ENCODE measurements around the gene WDR18.

Gene WDR18

GRCh38 chr19:945401-946252, 38.5 kb upstream of the WDR18 start:
- no peak for TF ChIP-seq POLR2AphosphoS5 (IDR thresholded peaks at IDR 0.05; ENCODE audit: low read depth, low read length)
- no peak for TF ChIP-seq REST (IDR thresholded peaks at IDR 0.05; ENCODE audit: insufficient read depth in 1 of 2, low read depth in 2 of 2, low read length in 2 of 2)
- no peak for TF ChIP-seq SIN3A (IDR thresholded peaks at IDR 0.05; ENCODE audit: borderline replicate concordance, insufficient read depth, low read length)
- TF ChIP-seq TAF1 (IDR thresholded peaks at IDR 0.05; ENCODE audit: borderline replicate concordance, insufficient read depth, low read length): no peak
- TF ChIP-seq FOXP2 (optimal IDR thresholded peaks at IDR 0.05; ENCODE audit: borderline replicate concordance, extremely low read depth, extremely low read length, insufficient read depth): no peak

GRCh38 chr19:947090-947706, 36.9 kb upstream of the WDR18 start:
- TF ChIP-seq REST (IDR thresholded peaks at IDR 0.05; ENCODE audit: insufficient read depth in 1 of 2, low read depth in 2 of 2, low read length in 2 of 2) (no peak), FOXP2 (optimal IDR thresholded peaks at IDR 0.05; ENCODE audit: borderline replicate concordance, extremely low read depth, extremely low read length, insufficient read depth) (no peak), TAF1 (IDR thresholded peaks at IDR 0.05; ENCODE audit: borderline replicate concordance, insufficient read depth, low read length) (no peak), POLR2AphosphoS5 (IDR thresholded peaks at IDR 0.05; ENCODE audit: low read depth, low read length) (no peak), SIN3A (IDR thresholded peaks at IDR 0.05; ENCODE audit: borderline replicate concordance, insufficient read depth, low read length) (no peak)

GRCh38 chr19:947707-948539, 36.2 kb upstream of the WDR18 start:
- TF ChIP-seq TAF1 (IDR thresholded peaks at IDR 0.05; ENCODE audit: borderline replicate concordance, insufficient read depth, low read length) (no peak), FOXP2 (optimal IDR thresholded peaks at IDR 0.05; ENCODE audit: borderline replicate concordance, extremely low read depth, extremely low read length, insufficient read depth) (no peak), SIN3A (IDR thresholded peaks at IDR 0.05; ENCODE audit: borderline replicate concordance, insufficient read depth, low read length) (no peak), POLR2AphosphoS5 (IDR thresholded peaks at IDR 0.05; ENCODE audit: low read depth, low read length) (no peak), REST (IDR thresholded peaks at IDR 0.05; ENCODE audit: insufficient read depth in 1 of 2, low read depth in 2 of 2, low read length in 2 of 2) (no peak)

- TF ChIP-seq REST (IDR thresholded peaks at IDR 0.05; ENCODE audit: insufficient read depth in 1 of 2, low read depth in 2 of 2, low read length in 2 of 2): no peak
- no peak for TF ChIP-seq SIN3A (IDR thresholded peaks at IDR 0.05; ENCODE audit: borderline replicate concordance, insufficient read depth, low read length)
- TF ChIP-seq TAF1 (IDR thresholded peaks at IDR 0.05; ENCODE audit: borderline replicate concordance, insufficient read depth, low read length): no peak
- TF ChIP-seq FOXP2 (optimal IDR thresholded peaks at IDR 0.05; ENCODE audit: borderline replicate concordance, extremely low read depth, extremely low read length, insufficient read depth): no peak
- no peak for TF ChIP-seq POLR2AphosphoS5 (IDR thresholded peaks at IDR 0.05; ENCODE audit: low read depth, low read length)
These were observed 35.2 kb upstream of the WDR18 start for GRCh38 chr19:948842-949496.
